Activated T-cell treated with anti-CD3 and anti-CD28 coated beads, Interleukin-2, amount 50 U/mL, for 4 hours (primary cell): ENCODE data around the gene PPP2R5D. TPM values are rescaled to one million over a fixed set of nuclear protein-coding genes. Genes with fewer than 3 reads are reported as not detected.

Experiments
- ATAC-seq, 2 donors: fragments of 200-7000 bp; cut with Tn5 transposase; one replicate each; pipeline ENCODE4 v1.10.0; 2021
- DNase-seq: peaks from one replicate; pipeline ENCODE4 v3.0.0-alpha.2; 2020
- H3K27me3 Mint-ChIP-seq: one replicate; pipeline ENCODE4 v1.8.0; 2021; ENCODE audit warnings: low read depth, mixed read lengths
- H3K36me3 Mint-ChIP-seq: one replicate; pipeline ENCODE4 v1.8.0; 2022; ENCODE audit warnings: mixed read lengths; ENCODE audit not compliant: insufficient read depth
- H3K4me1 Mint-ChIP-seq: one replicate; pipeline ENCODE4 v1.8.0; 2021; ENCODE audit warnings: low read depth, mixed read lengths
- H3K4me3 Mint-ChIP-seq: one replicate; pipeline ENCODE4 v1.8.0; 2021; ENCODE audit warnings: mild to moderate bottlenecking, moderate library complexity, mixed read lengths
- H3K9me3 Mint-ChIP-seq: one replicate; pipeline ENCODE4 v1.8.0; 2021; ENCODE audit warnings: mixed read lengths
- total RNA-seq, 3 donors: library from RNA; stranded (reverse); gene quantifications; one replicate each; pipeline ENCODE4 v1.2.1, GENCODE V29; 2021

The PPP2R5D gene
- total RNA-seq, 3 donors from 2014 or later = 32.8 to 37.0 (median 32.9) TPM

GRCh38 chr6:42959917-42960242 is 24.5 kb upstream of the PPP2R5D start:
- peaks cover 5% of the 10 kb centered on the region for H3K27me3 Mint-ChIP-seq
- DNase-seq (no peak), ATAC-seq (no peak)
- no peaks in the 10 kb centered on the region for H3K9me3 Mint-ChIP-seq
- peaks cover 9% of the 10 kb centered on the region for H3K4me1 Mint-ChIP-seq
- no peak overlapping the region for H3K4me3 Mint-ChIP-seq
- peaks cover 11% of the 10 kb centered on the region for H3K36me3 Mint-ChIP-seq

- peak within 1 kb of the TSS; percentile 56 for H3K4me3 Mint-ChIP-seq
- H3K36me3 Mint-ChIP-seq = peaks cover 11% of the 10 kb centered on the region
- no peaks in the 10 kb centered on the region for H3K9me3 Mint-ChIP-seq
- ATAC-seq = peak; percentile 83 to 88
- peak; percentile 25 for DNase-seq
- peaks cover 5% of the 10 kb centered on the region for H3K27me3 Mint-ChIP-seq
- H3K4me1 Mint-ChIP-seq = peaks cover 9% of the 10 kb centered on the region
Measured at GRCh38 chr6:42960243-42961019, 23.9 kb upstream of the PPP2R5D start, which contains the start of gene GNMT. GNMT (plus strand) TSS chr6:42960754; CDS start chr6:42960768, 14 bp downstream.

- Mint-ChIP-seq H3K27me3 (peaks cover 5% of the 10 kb centered on the region), H3K4me1 (peaks cover 9% of the 10 kb centered on the region), H3K36me3 (peaks cover 11% of the 10 kb centered on the region), H3K4me3 (peak overlapping the region; percentile 56), H3K9me3 (no peaks in the 10 kb centered on the region)
- DNase-seq = no peak
- no peak for ATAC-seq
Measured at GRCh38 chr6:42961020-42961470, 23.3 kb upstream of the PPP2R5D start.

GRCh38 chr6:42962096-42962495 is 22.3 kb upstream of the PPP2R5D start:
- no peaks in the 10 kb centered on the region for H3K9me3 Mint-ChIP-seq
- H3K4me3 Mint-ChIP-seq = no peak overlapping the region
- H3K27me3 Mint-ChIP-seq = peaks cover 5% of the 10 kb centered on the region
- ATAC-seq = no peak
- DNase-seq = no peak
- peaks cover 9% of the 10 kb centered on the region for H3K4me1 Mint-ChIP-seq
- H3K36me3 Mint-ChIP-seq = peaks cover 11% of the 10 kb centered on the region

- no peak overlapping the region for H3K4me3 Mint-ChIP-seq
- DNase-seq (no peak), ATAC-seq (no peak)
- H3K27me3 Mint-ChIP-seq = peaks cover 5% of the 10 kb centered on the region
- no peaks in the 10 kb centered on the region for H3K9me3 Mint-ChIP-seq
- peaks cover 11% of the 10 kb centered on the region for H3K36me3 Mint-ChIP-seq
- peaks cover 9% of the 10 kb centered on the region for H3K4me1 Mint-ChIP-seq
Measured at GRCh38 chr6:42962502-42963178, 21.7 kb upstream of the PPP2R5D start.

GRCh38 chr6:42963179-42963854 is 21.1 kb upstream of the PPP2R5D start:
- DNase-seq (no peak), ATAC-seq (no peak)
- peaks cover 9% of the 10 kb centered on the region for H3K4me1 Mint-ChIP-seq
- H3K36me3 Mint-ChIP-seq = peaks cover 11% of the 10 kb centered on the region
- H3K27me3 Mint-ChIP-seq = peaks cover 5% of the 10 kb centered on the region
- H3K9me3 Mint-ChIP-seq = no peaks in the 10 kb centered on the region
- no peak overlapping the region for H3K4me3 Mint-ChIP-seq

GRCh38 chr6:42963855-42964605 is 20.3 kb upstream of the PPP2R5D start:
- no peak for DNase-seq
- H3K27me3 Mint-ChIP-seq = peaks cover 5% of the 10 kb centered on the region
- no peaks in the 10 kb centered on the region for H3K9me3 Mint-ChIP-seq
- H3K4me3 Mint-ChIP-seq = no peak overlapping the region
- H3K36me3 Mint-ChIP-seq = peaks cover 11% of the 10 kb centered on the region
- peak; percentile 33 to 38 for ATAC-seq
- peaks cover 9% of the 10 kb centered on the region for H3K4me1 Mint-ChIP-seq

GRCh38 chr6:42966571-42966970 is 17.8 kb upstream of the PPP2R5D start:
- Mint-ChIP-seq H3K27me3 (peaks cover 5% of the 10 kb centered on the region), H3K4me1 (peaks cover 4% of the 10 kb centered on the region)

GRCh38 chr6:42967228-42967627 is 17.1 kb upstream of the PPP2R5D start:
- Mint-ChIP-seq H3K4me1 (peaks cover 5% of the 10 kb centered on the region), H3K36me3 (peaks cover 10% of the 10 kb centered on the region), H3K27me3 (peaks cover 3% of the 10 kb centered on the region), H3K9me3 (no peaks in the 10 kb centered on the region), H3K4me3 (no peak overlapping the region)
- no peak for DNase-seq
- no peak for ATAC-seq

More at GRCh38 chr6:42966571-42966970, 17.8 kb upstream of the PPP2R5D start:
- Mint-ChIP-seq H3K9me3 (no peaks in the 10 kb centered on the region), H3K36me3 (peaks cover 11% of the 10 kb centered on the region), H3K4me3 (no peak overlapping the region)
- no peak for ATAC-seq
- no peak for DNase-seq

GRCh38 chr6:42968126-42968701 is 16.2 kb upstream of the PPP2R5D start:
- ATAC-seq (no peak), DNase-seq (no peak)
- Mint-ChIP-seq H3K9me3 (no peaks in the 10 kb centered on the region), H3K27me3 (no peaks in the 10 kb centered on the region), H3K36me3 (peaks cover 4% of the 10 kb centered on the region), H3K4me3 (no peak overlapping the region), H3K4me1 (peaks cover 5% of the 10 kb centered on the region)

GRCh38 chr6:42968783-42969182 is 15.6 kb upstream of the PPP2R5D start:
- H3K4me3 Mint-ChIP-seq = no peak overlapping the region
- ATAC-seq (no peak), DNase-seq (no peak)
- H3K9me3 Mint-ChIP-seq = no peaks in the 10 kb centered on the region
- H3K4me1 Mint-ChIP-seq = peaks cover 6% of the 10 kb centered on the region
- no peaks in the 10 kb centered on the region for H3K27me3 Mint-ChIP-seq
- peaks cover 5% of the 10 kb centered on the region for H3K36me3 Mint-ChIP-seq

- H3K36me3 Mint-ChIP-seq = peaks cover 7% of the 10 kb centered on the region
- H3K4me3 Mint-ChIP-seq = no peak overlapping the region
Measured at GRCh38 chr6:42969431-42969830, 14.9 kb upstream of the PPP2R5D start.

GRCh38 chr6:42969934-42970333 is 14.4 kb upstream of the PPP2R5D start:
- H3K27me3 Mint-ChIP-seq = no peaks in the 10 kb centered on the region
- H3K4me3 Mint-ChIP-seq = no peak overlapping the region
- DNase-seq (no peak), ATAC-seq (no peak)
- H3K4me1 Mint-ChIP-seq = peaks cover 10% of the 10 kb centered on the region
- H3K9me3 Mint-ChIP-seq = no peaks in the 10 kb centered on the region
- H3K36me3 Mint-ChIP-seq = peaks cover 4% of the 10 kb centered on the region

More at GRCh38 chr6:42969431-42969830, 14.9 kb upstream of the PPP2R5D start:
- no peaks in the 10 kb centered on the region for H3K9me3 Mint-ChIP-seq
- H3K27me3 Mint-ChIP-seq = no peaks in the 10 kb centered on the region
- DNase-seq = no peak
- no peak for ATAC-seq
- H3K4me1 Mint-ChIP-seq = peaks cover 9% of the 10 kb centered on the region
